ENCODE measurements around the gene REELD1. TPM values are rescaled to one million over a fixed set of nuclear protein-coding genes. Genes with fewer than 3 reads are reported as not detected.

The REELD1 gene
- total RNA-seq, 1 experiment from 2014 or later, result not detected

DNA sequence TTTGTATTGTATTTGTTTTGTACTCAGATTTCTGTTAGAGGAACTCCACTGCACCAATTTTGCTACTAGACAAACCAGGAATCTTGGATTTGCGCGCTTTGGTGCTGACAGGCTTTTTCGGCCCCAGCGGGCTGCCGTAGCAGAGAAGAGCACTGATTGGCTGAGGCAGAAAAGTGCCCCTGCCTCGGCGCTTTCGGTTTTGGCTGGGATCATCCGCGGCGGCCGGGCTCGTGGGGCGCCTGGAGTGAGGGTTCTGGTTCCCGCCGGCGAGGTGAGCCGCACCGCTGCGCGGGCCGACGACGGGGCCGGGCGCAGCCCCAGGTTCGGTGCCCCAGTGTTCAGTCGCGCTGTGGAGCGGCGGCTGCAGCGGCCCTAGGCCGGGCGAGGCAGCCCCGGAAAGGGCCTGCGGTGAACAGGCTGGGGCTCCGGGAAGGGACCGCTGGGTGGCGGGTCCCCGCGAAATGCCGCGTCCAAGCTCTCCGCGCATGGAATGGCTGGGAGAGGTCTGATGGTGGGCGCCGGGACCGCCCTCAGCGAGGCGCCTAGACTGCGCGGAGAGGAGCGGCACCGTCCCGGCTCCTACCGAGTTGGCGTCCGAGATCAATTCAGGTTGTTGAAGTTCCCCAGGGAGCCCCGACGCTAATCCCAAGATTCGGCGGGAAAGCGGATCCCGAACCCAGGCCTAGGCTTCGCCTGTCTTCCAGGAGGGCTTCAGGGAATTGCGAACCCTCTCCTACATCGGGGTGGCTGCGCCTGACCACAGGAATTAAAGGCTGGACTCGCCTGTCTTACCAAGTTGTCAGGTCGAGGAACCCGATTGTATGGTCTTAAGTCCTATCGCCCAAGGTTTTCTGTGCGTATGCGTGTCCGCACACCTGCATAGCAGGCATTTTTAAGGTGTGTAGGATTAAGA is 38.5 kb upstream of the REELD1 start, which contains the start of gene LSM6:
TSS of gene LSM6 (plus strand) at position 178 of the 913 bp plus-strand sequence. CDS start 7,204 bp downstream, outside the sequence.
- peak; percentile 87 for DNase-seq (ENCODE audit: unreplicated experiment)
- TF ChIP-seq, protein P1, sequence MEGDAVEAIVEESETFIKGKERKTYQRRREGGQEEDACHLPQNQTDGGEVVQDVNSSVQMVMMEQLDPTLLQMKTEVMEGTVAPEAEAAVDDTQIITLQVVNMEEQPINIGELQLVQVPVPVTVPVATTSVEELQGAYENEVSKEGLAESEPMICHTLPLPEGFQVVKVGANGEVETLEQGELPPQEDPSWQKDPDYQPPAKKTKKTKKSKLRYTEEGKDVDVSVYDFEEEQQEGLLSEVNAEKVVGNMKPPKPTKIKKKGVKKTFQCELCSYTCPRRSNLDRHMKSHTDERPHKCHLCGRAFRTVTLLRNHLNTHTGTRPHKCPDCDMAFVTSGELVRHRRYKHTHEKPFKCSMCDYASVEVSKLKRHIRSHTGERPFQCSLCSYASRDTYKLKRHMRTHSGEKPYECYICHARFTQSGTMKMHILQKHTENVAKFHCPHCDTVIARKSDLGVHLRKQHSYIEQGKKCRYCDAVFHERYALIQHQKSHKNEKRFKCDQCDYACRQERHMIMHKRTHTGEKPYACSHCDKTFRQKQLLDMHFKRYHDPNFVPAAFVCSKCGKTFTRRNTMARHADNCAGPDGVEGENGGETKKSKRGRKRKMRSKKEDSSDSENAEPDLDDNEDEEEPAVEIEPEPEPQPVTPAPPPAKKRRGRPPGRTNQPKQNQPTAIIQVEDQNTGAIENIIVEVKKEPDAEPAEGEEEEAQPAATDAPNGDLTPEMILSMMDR (IDR thresholded peaks at IDR 0.05; ENCODE audit: unreplicated experiment), result no peak
- ChIA-PET CTCF (interaction anchor here (0.6 to 1.1 kb wide), 2 partner anchors 13 to 80 kb away, joined by 4 to 6 read pairs; no protein-coding TSS in a partner anchor), POLR2A (interaction anchor here (0.8 to 2.2 kb wide), 5 partner anchors 10 to 556 kb away, joined by 3 to 6 read pairs (median 3); partner anchors contain the start of gene MMAA)
- H3K4me1 Mint-ChIP-seq (ENCODE audit: insufficient read depth, unreplicated experiment), result peaks cover 18% of the 10 kb centered on the region
- H3K27ac Mint-ChIP-seq (ENCODE audit: low read depth, unreplicated experiment), result peak within 1 kb of the TSS; percentile 72
- no peaks in the 10 kb centered on the region for H3K27me3 Mint-ChIP-seq (ENCODE audit: insufficient read depth, unreplicated experiment)
- TSS peak; percentile 56 for BruUV-seq (replicated peaks)
- peak within 1 kb of the TSS; percentile 83 for H3K4me3 Mint-ChIP-seq (ENCODE audit: unreplicated experiment)
- H3K9me3 Mint-ChIP-seq (ENCODE audit: unreplicated experiment), result no peaks in the 10 kb centered on the region
- intact Hi-C loops (cut with micrococcal nuclease), result loop anchor here (1.0 to 5.0 kb wide), 2 partner anchors 80 to 238 kb away; partner anchors contain the start of gene ZNF827
- H3K36me3 Mint-ChIP-seq (ENCODE audit: insufficient read depth, unreplicated experiment), result no peaks in the 10 kb centered on the region

DNA sequence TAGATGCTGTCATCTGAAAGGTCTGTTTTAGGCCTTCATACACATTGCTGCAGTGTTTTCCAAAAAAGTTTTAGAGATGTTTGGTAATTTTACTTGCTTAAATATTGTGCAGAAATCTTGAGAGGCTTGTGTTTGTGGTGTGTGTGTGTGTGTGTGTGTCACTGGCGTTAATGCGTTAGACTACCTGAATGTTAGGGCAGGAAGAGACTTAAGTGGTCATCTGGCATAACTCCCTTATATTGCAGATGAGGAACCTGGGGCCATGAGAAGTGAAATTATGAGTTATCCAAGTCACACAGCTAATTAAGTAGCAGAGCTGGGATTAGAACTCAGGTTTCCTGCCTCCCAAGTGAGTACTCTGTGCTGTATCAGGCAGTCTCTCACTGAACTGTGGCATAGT is 37.4 kb upstream of the REELD1 start:
- peak overlapping the region; percentile 83 for H3K4me3 Mint-ChIP-seq (ENCODE audit: unreplicated experiment)
- intact Hi-C loops (cut with micrococcal nuclease), result loop anchor here (1.0 to 5.0 kb wide), 2 partner anchors 82 to 240 kb away; partner anchors contain the start of gene ZNF827
- TF ChIP-seq, protein P1 (IDR thresholded peaks at IDR 0.05; ENCODE audit: unreplicated experiment), result no peak
- H3K27ac Mint-ChIP-seq (ENCODE audit: low read depth, unreplicated experiment), result peak overlapping the region; percentile 72
- peaks cover 22% of the 10 kb centered on the region for H3K4me1 Mint-ChIP-seq (ENCODE audit: insufficient read depth, unreplicated experiment)
- H3K36me3 Mint-ChIP-seq (ENCODE audit: insufficient read depth, unreplicated experiment), result no peaks in the 10 kb centered on the region
- BruUV-seq (replicated peaks), result no TSS peak
- ChIA-PET POLR2A (interaction anchor here (0.8 to 2.2 kb wide), 3 partner anchors 11 to 126 kb away, joined by 3 to 6 read pairs (median 5); no protein-coding TSS in a partner anchor), CTCF (interaction anchor here (0.6 to 0.7 kb wide), 2 partner anchors 453 to 559 kb away, joined by 4 read pairs; no protein-coding TSS in a partner anchor)
- H3K27me3 Mint-ChIP-seq (ENCODE audit: insufficient read depth, unreplicated experiment), result no peaks in the 10 kb centered on the region
- no peak for DNase-seq (ENCODE audit: unreplicated experiment)
- H3K9me3 Mint-ChIP-seq (ENCODE audit: unreplicated experiment), result no peaks in the 10 kb centered on the region

DNA sequence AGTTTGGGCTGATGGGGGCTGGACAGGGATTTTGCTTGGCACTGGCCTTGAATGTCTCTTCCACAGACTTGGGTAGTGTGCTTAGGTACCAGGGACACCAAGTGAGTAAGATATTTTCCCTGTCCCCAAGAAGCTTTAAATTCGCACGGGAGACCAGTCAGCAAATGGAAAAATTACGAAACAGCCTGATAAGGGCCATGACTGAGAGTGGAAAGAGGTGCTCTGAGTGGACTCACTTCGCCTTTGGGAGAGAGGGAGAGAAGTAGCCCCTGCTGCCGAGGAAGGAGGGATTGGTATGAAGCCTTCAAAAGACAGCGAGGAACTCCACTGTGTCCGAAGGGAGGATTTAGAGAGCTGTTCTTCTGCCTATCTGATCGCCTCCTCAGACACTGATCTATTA is 36.2 kb upstream of the REELD1 start:
- BruUV-seq (replicated peaks), result no TSS peak

More for the DNA sequence above, 36.2 kb upstream of the REELD1 start:
- no peaks in the 10 kb centered on the region for H3K27me3 Mint-ChIP-seq (ENCODE audit: insufficient read depth, unreplicated experiment)
- no peak overlapping the region for H3K4me3 Mint-ChIP-seq (ENCODE audit: unreplicated experiment)
- H3K4me1 Mint-ChIP-seq (ENCODE audit: insufficient read depth, unreplicated experiment), result peaks cover 22% of the 10 kb centered on the region
- intact Hi-C loops (cut with micrococcal nuclease), result loop anchor here (5.0 kb wide), 1 partner anchor 241 kb away; the partner anchor contains the start of gene ZNF827
- TF ChIP-seq, protein P1 (IDR thresholded peaks at IDR 0.05; ENCODE audit: unreplicated experiment), result no peak
- peak overlapping the region; percentile 12 for H3K27ac Mint-ChIP-seq (ENCODE audit: low read depth, unreplicated experiment)
- DNase-seq (ENCODE audit: unreplicated experiment), result no peak
- peaks cover 3% of the 10 kb centered on the region for H3K36me3 Mint-ChIP-seq (ENCODE audit: insufficient read depth, unreplicated experiment)
- ChIA-PET CTCF (interaction anchor here (0.6 kb wide), 2 partner anchors 463 to 697 kb away, joined by 3 to 5 read pairs; no protein-coding TSS in a partner anchor), POLR2A (no interaction called here)
- H3K9me3 Mint-ChIP-seq (ENCODE audit: unreplicated experiment), result no peaks in the 10 kb centered on the region
